ENCODE data around the gene PHEX.
A peak's percentile ranks its signal among the peaks of the same experiment; 100 is the strongest.

Gene PHEX

GRCh38 chrX:22040184-22040583 is 8.1 kb downstream of the PHEX start:
- no peak for DNase-seq (ENCODE audit: low read depth in 2 of 2)

- no peak for DNase-seq (ENCODE audit: low read depth in 2 of 2)
These were observed 9.9 kb downstream of the PHEX start for GRCh38 chrX:22041907-22042530.

GRCh38 chrX:22043872-22044271 is 11.7 kb downstream of the PHEX start:
- DNase-seq (ENCODE audit: low read depth in 2 of 2): no peak

- DNase-seq (ENCODE audit: low read depth in 2 of 2): no peak
These were observed 15.3 kb downstream of the PHEX start for GRCh38 chrX:22047468-22047867.

- DNase-seq (ENCODE audit: low read depth in 2 of 2): no peak
These were observed 21.4 kb downstream of the PHEX start for GRCh38 chrX:22053481-22053880.

GRCh38 chrX:22056235-22056634 is 24.1 kb downstream of the PHEX start:
- no peak for DNase-seq (ENCODE audit: low read depth in 2 of 2)

- DNase-seq (ENCODE audit: low read depth in 2 of 2): no peak
These were observed 25.5 kb downstream of the PHEX start for GRCh38 chrX:22057667-22058066.

GRCh38 chrX:22059775-22060174 is 27.6 kb downstream of the PHEX start:
- no peak for DNase-seq (ENCODE audit: low read depth in 2 of 2)

- no peak for DNase-seq (ENCODE audit: low read depth in 2 of 2)
These were observed 28.5 kb downstream of the PHEX start for GRCh38 chrX:22060415-22061280.

GRCh38 chrX:22063284-22063683 is 31.2 kb downstream of the PHEX start:
- peak; percentile 17 to 20 for DNase-seq (ENCODE audit: low read depth in 2 of 2)

GRCh38 chrX:22069586-22069985 is 37.5 kb downstream of the PHEX start:
- DNase-seq (ENCODE audit: low read depth in 2 of 2): no peak

GRCh38 chrX:22073928-22074327 is 41.8 kb downstream of the PHEX start:
- no peak for DNase-seq (ENCODE audit: low read depth in 2 of 2)

GRCh38 chrX:22078117-22078516 is 46.0 kb downstream of the PHEX start:
- no peak for DNase-seq (ENCODE audit: low read depth in 2 of 2)

GRCh38 chrX:22081475-22082092 is 49.5 kb downstream of the PHEX start:
- DNase-seq (ENCODE audit: low read depth in 2 of 2): peak; percentile 43

- DNase-seq (ENCODE audit: low read depth in 2 of 2): no peak
These were observed 53.9 kb downstream of the PHEX start for GRCh38 chrX:22086003-22086402.

- no peak for DNase-seq (ENCODE audit: low read depth in 2 of 2)
These were observed 55.0 kb downstream of the PHEX start for GRCh38 chrX:22087011-22087557.

- DNase-seq (ENCODE audit: low read depth in 2 of 2): no peak
These were observed 56.2 kb downstream of the PHEX start for GRCh38 chrX:22088326-22088725.

- DNase-seq (ENCODE audit: low read depth in 2 of 2): no peak
These were observed 58.1 kb downstream of the PHEX start for GRCh38 chrX:22090181-22090580.

GRCh38 chrX:22093550-22093949 is 61.4 kb downstream of the PHEX start:
- DNase-seq (ENCODE audit: low read depth in 2 of 2): no peak

GRCh38 chrX:22095286-22095685 is 63.2 kb downstream of the PHEX start:
- no peak for DNase-seq (ENCODE audit: low read depth in 2 of 2)

- no peak for DNase-seq (ENCODE audit: low read depth in 2 of 2)
These were observed 63.7 kb downstream of the PHEX start for GRCh38 chrX:22095856-22096255.

GRCh38 chrX:22097012-22097694 is 65.0 kb downstream of the PHEX start:
- no peak for DNase-seq (ENCODE audit: low read depth in 2 of 2)
